ENCODE results near the gene AMOTL1. TPM values are rescaled to one million over a fixed set of nuclear protein-coding genes. Genes with fewer than 3 reads are reported as not detected.

AMOTL1 gene
- total RNA-seq, 8 experiments from 2014 or later = 4.8 to 89.6 (median 22.6) TPM

GRCh38 chr11:94793002-94793401, 24.8 kb downstream of the AMOTL1 start:
- ATAC-seq (replicated peaks in 6 of 8) = no peak
- 9 to 100% (median 100%) methylated on average over 1 to 2 of the region's 2 CpGs; no CpG with 5 or more reads in 2 of the 10 experiments for WGBS, 10 experiments
- Histone ChIP-seq H3K4me1 (replicated peaks in 1 of 2) (peaks cover 0 to 6% of the 10 kb centered on the region in 2 donors), H3K4me3 (no peak overlapping the region), H3K27ac (no peak overlapping the region)
- in situ Hi-C loops (cut with MboI; ENCODE audit: low pct_unique_long_range_greater_than_20kb in 2 of 9, low sequenced_read_pairs in 9 of 9, unreplicated experiment in 9 of 9) = no loop called here

GRCh38 chr11:94793822-94794221, 25.7 kb downstream of the AMOTL1 start:
- 38 to 100% (median 75%) methylated on average over 1 to 2 of the region's 2 CpGs for WGBS, 10 experiments
- peaks cover 0 to 6% of the 10 kb centered on the region in 2 donors for H3K4me1 ChIP-seq (replicated peaks in 1 of 2)
- ATAC-seq (replicated peaks in 6 of 8) = no peak
- no peak overlapping the region for H3K27ac ChIP-seq
- in situ Hi-C loops (cut with MboI; ENCODE audit: low pct_unique_long_range_greater_than_20kb in 2 of 9, low sequenced_read_pairs in 9 of 9, unreplicated experiment in 9 of 9) = no loop called here
- H3K4me3 ChIP-seq = no peak overlapping the region

GRCh38 chr11:94794287-94795168, 26.4 kb downstream of the AMOTL1 start:
- 0 to 97% (median 50%) methylated on average over 1 to 6 of the region's 8 CpGs; no CpG with 5 or more reads in 3 of the 10 experiments for WGBS, 10 experiments
- no peak overlapping the region for H3K4me3 ChIP-seq
- H3K27ac ChIP-seq = no peak overlapping the region
- peaks cover 0 to 6% of the 10 kb centered on the region in 2 donors for H3K4me1 ChIP-seq (replicated peaks in 1 of 2)
- peak in 4 of 8 experiments; percentile 32 to 78 (median 66) for ATAC-seq (replicated peaks in 6 of 8)
- in situ Hi-C loops (cut with MboI; ENCODE audit: low pct_unique_long_range_greater_than_20kb in 2 of 9, low sequenced_read_pairs in 9 of 9, unreplicated experiment in 9 of 9) = no loop called here

GRCh38 chr11:94795476-94796189, 27.5 kb downstream of the AMOTL1 start:
- no peak for ATAC-seq (replicated peaks in 6 of 8)
- H3K4me3 ChIP-seq = no peak overlapping the region
- H3K27ac ChIP-seq = no peak overlapping the region
- in situ Hi-C loops (cut with MboI; ENCODE audit: low pct_unique_long_range_greater_than_20kb in 2 of 9, low sequenced_read_pairs in 9 of 9, unreplicated experiment in 9 of 9) = no loop called here
- 90 to 100% (median 100%) methylated on average over 1 to 3 of the region's 3 CpGs; no CpG with 5 or more reads in 1 of the 10 experiments for WGBS, 10 experiments
- peaks cover 0 to under 1% of the 10 kb centered on the region in 2 donors for H3K4me1 ChIP-seq (replicated peaks in 1 of 2)

GRCh38 chr11:94796190-94796580, 28.0 kb downstream of the AMOTL1 start:
- Histone ChIP-seq H3K4me1 (replicated peaks in 1 of 2) (no peaks in the 10 kb centered on the region), H3K4me3 (no peak overlapping the region), H3K27ac (no peak overlapping the region)
- in situ Hi-C loops (cut with MboI; ENCODE audit: low pct_unique_long_range_greater_than_20kb in 2 of 9, low sequenced_read_pairs in 9 of 9, unreplicated experiment in 9 of 9) = no loop called here
- 52 to 100% (median 100%) methylated on average over 1 to 2 of the region's 2 CpGs; no CpG with 5 or more reads in 2 of the 10 experiments for WGBS, 10 experiments
- no peak for ATAC-seq (replicated peaks in 6 of 8)

- in situ Hi-C loops (cut with MboI; ENCODE audit: low pct_unique_long_range_greater_than_20kb in 2 of 9, low sequenced_read_pairs in 9 of 9, unreplicated experiment in 9 of 9) = no loop called here
- 67 to 95% (median 85%) methylated on average over 3 to 4 of the region's 4 CpGs; no CpG with 5 or more reads in 2 of the 10 experiments for WGBS, 10 experiments
- Histone ChIP-seq H3K4me1 (replicated peaks in 1 of 2) (no peaks in the 10 kb centered on the region), H3K4me3 (no peak overlapping the region), H3K27ac (no peak overlapping the region)
- ATAC-seq (replicated peaks in 6 of 8) = no peak
These were observed 28.7 kb downstream of the AMOTL1 start for GRCh38 chr11:94796863-94797262.

- Histone ChIP-seq H3K27ac (no peak overlapping the region), H3K4me1 (replicated peaks in 1 of 2) (no peaks in the 10 kb centered on the region), H3K4me3 (no peak overlapping the region)
- in situ Hi-C loops (cut with MboI; ENCODE audit: low pct_unique_long_range_greater_than_20kb in 2 of 9, low sequenced_read_pairs in 9 of 9, unreplicated experiment in 9 of 9) = no loop called here
- 43 to 88% (median 85%) methylated on average over 1 to 8 of the region's 17 CpGs; no CpG with 5 or more reads in 7 of the 10 experiments for WGBS, 10 experiments
- no peak for ATAC-seq (replicated peaks in 6 of 8)
These were observed 31.6 kb downstream of the AMOTL1 start for GRCh38 chr11:94799726-94800125.

DNA sequence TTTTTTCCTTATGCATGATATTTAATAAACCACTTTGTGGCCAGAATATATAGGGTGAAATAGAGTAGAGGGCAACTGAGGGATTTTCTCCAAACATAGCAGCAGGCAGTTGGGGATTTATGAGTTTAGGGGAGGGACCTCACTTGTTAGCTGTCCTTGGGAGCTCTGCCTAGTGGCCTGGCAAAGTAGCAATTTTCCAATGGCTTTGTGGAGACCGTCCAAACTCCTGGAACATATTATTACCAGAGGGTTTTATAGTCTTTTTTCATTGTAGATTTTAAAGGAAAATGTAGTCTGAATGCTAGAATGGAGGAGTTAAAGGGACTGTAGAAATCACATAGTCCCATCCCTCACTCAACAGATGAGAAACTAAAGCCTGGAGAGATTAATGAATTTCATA, 32.3 kb downstream of the AMOTL1 start:
- H3K4me3 ChIP-seq = no peak overlapping the region
- in situ Hi-C loops (cut with MboI; ENCODE audit: low pct_unique_long_range_greater_than_20kb in 2 of 9, low sequenced_read_pairs in 9 of 9, unreplicated experiment in 9 of 9) = no loop called here
- ATAC-seq (replicated peaks in 6 of 8) = no peak
- H3K4me1 ChIP-seq (replicated peaks in 1 of 2) = no peaks in the 10 kb centered on the region
- WGBS, 10 experiments = 17 to 100% (median 68%) methylated on average over 1 of the region's 1 CpG; no CpG with 5 or more reads in 2 of the 10 experiments
- H3K27ac ChIP-seq = no peak overlapping the region

DNA sequence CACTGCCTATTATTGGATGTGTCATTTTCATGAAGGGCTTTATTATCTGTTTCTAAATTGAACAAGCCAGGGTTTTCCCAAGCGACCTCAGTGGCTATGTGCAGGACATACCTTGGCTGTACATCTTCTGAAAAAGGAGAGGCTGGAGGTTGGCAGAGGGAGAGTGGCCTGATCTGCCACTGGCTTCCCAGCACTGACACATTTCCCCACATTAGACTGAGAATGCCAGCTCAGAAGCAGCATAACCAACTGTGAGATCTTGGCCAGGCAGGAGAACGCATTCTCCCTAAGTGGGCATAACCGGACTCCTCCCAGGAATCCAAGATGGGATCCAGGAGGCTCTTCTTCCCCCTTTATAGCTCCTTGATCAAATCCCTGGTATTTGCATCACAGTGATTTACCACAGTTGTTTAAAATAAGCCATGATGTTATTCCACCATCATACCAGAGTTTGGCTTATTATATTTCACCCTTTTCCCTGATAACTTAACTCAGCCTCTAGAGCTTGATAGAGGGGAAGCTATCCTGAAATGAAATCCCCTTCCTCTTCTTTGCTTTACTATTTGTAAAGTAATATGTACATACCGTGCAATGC, 33.8 kb downstream of the AMOTL1 start:
- no peak for ATAC-seq (replicated peaks in 6 of 8)
- no peaks in the 10 kb centered on the region for H3K4me1 ChIP-seq (replicated peaks in 1 of 2)
- no peak overlapping the region for H3K4me3 ChIP-seq
- in situ Hi-C loops (cut with MboI; ENCODE audit: low pct_unique_long_range_greater_than_20kb in 2 of 9, low sequenced_read_pairs in 9 of 9, unreplicated experiment in 9 of 9) = no loop called here
- 21 to 100% (median 94%) methylated on average over 1 to 4 of the region's 4 CpGs; no CpG with 5 or more reads in 1 of the 10 experiments for WGBS, 10 experiments
- H3K27ac ChIP-seq = no peak overlapping the region

DNA sequence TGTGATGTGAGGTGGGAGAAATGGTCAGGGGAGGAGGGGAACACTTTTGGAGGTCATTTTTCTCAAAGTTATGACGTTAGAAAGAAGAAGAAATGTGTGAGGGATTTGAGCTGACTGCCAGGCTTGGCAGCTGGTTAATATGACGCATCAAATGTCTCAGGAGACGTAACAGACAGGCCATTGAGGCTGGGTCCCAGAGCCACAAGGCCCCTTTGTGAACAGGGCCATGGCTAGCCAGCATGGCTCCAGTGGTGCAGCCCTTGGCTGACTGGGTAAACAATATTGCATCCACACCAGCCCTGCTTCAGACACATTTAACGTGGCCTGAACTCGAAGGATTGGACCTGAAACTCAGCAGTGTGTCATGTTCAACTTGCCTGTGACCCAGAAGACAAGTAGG, 34.3 kb downstream of the AMOTL1 start:
- H3K4me1 ChIP-seq (replicated peaks in 1 of 2) = no peaks in the 10 kb centered on the region
- in situ Hi-C loops (cut with MboI; ENCODE audit: low pct_unique_long_range_greater_than_20kb in 2 of 9, low sequenced_read_pairs in 9 of 9, unreplicated experiment in 9 of 9) = no loop called here
- 9 to 100% (median 100%) methylated on average over 1 to 5 of the region's 5 CpGs; no CpG with 5 or more reads in 3 of the 10 experiments for WGBS, 10 experiments
- no peak for ATAC-seq (replicated peaks in 6 of 8)
- no peak overlapping the region for H3K4me3 ChIP-seq
- H3K27ac ChIP-seq = no peak overlapping the region

- no peaks in the 10 kb centered on the region for H3K4me1 ChIP-seq (replicated peaks in 1 of 2)
- H3K27ac ChIP-seq = no peak overlapping the region
- no peak overlapping the region for H3K4me3 ChIP-seq
- ATAC-seq (replicated peaks in 6 of 8) = peak in 4 of 8 experiments; percentile 30 to 76 (median 53)
- in situ Hi-C loops (cut with MboI; ENCODE audit: low pct_unique_long_range_greater_than_20kb in 2 of 9, low sequenced_read_pairs in 9 of 9, unreplicated experiment in 9 of 9) = no loop called here
These were observed 35.3 kb downstream of the AMOTL1 start for GRCh38 chr11:94803491-94803890.

- H3K4me3 ChIP-seq = no peak overlapping the region
- ATAC-seq (replicated peaks in 6 of 8) = no peak
- no peaks in the 10 kb centered on the region for H3K4me1 ChIP-seq (replicated peaks in 1 of 2)
- no peak overlapping the region for H3K27ac ChIP-seq
- in situ Hi-C loops (cut with MboI; ENCODE audit: low pct_unique_long_range_greater_than_20kb in 2 of 9, low sequenced_read_pairs in 9 of 9, unreplicated experiment in 9 of 9) = no loop called here
- WGBS, 10 experiments = 80 to 100% (median 100%) methylated on average over 1 to 4 of the region's 4 CpGs; no CpG with 5 or more reads in 3 of the 10 experiments
These were observed 36.7 kb downstream of the AMOTL1 start for GRCh38 chr11:94804874-94805273.

GRCh38 chr11:94806014-94806413, 37.9 kb downstream of the AMOTL1 start:
- Histone ChIP-seq H3K27ac (no peak overlapping the region), H3K4me3 (no peak overlapping the region), H3K4me1 (replicated peaks in 1 of 2) (no peaks in the 10 kb centered on the region)
- in situ Hi-C loops (cut with MboI; ENCODE audit: low pct_unique_long_range_greater_than_20kb in 2 of 9, low sequenced_read_pairs in 9 of 9, unreplicated experiment in 9 of 9) = no loop called here
- WGBS, 10 experiments = 0 to 100% (median 33%) methylated on average over 1 of the region's 1 CpG; no CpG with 5 or more reads in 5 of the 10 experiments
- ATAC-seq (replicated peaks in 6 of 8) = no peak
